ENCODE data around the gene SLC27A4.

SLC27A4 gene

DNA sequence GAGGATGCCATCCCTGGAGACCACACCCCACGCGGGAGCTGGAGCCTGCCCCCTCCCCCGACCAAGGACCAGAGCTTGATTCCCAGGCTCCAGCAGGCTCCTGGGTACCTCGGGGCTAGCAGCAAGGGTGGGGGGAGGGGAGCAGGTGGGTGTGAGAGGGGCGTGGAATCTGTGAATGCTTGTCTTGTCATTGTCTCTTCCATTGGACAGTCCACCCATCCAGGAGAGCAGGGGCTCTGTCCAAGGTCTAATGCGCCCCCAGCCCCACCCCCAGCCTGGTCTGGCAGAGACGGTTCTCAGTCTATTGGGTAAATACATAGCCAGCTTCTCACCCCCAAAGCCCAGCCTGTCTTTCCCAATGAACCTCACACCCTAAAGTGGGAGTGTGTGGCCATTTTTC lies 53.6 kb downstream of the SLC27A4 start:
- Histone ChIP-seq H3K4me1 (ENCODE audit: control insufficient read depth in 1 of 2, insufficient read depth in 2 of 2, low read length in 2 of 2) (peaks cover 0 to 8% of the 10 kb centered on the region in 2 donors), H3K36me3 (ENCODE audit: control insufficient read depth in 1 of 2, insufficient read depth in 2 of 2, low read length in 2 of 2) (peaks cover 6 to 37% of the 10 kb centered on the region in 2 donors), H3K4me3 (ENCODE audit: low read depth in 1 of 2, low read length in 2 of 2) (no peak overlapping the region), H3K27me3 (ENCODE audit: low read depth, low read length) (no peaks in the 10 kb centered on the region), H3K27ac (ENCODE audit: low read length) (no peak overlapping the region), H3K9me3 (ENCODE audit: control insufficient read depth in 1 of 2, low read length in 2 of 2) (no peaks in the 10 kb centered on the region)

DNA sequence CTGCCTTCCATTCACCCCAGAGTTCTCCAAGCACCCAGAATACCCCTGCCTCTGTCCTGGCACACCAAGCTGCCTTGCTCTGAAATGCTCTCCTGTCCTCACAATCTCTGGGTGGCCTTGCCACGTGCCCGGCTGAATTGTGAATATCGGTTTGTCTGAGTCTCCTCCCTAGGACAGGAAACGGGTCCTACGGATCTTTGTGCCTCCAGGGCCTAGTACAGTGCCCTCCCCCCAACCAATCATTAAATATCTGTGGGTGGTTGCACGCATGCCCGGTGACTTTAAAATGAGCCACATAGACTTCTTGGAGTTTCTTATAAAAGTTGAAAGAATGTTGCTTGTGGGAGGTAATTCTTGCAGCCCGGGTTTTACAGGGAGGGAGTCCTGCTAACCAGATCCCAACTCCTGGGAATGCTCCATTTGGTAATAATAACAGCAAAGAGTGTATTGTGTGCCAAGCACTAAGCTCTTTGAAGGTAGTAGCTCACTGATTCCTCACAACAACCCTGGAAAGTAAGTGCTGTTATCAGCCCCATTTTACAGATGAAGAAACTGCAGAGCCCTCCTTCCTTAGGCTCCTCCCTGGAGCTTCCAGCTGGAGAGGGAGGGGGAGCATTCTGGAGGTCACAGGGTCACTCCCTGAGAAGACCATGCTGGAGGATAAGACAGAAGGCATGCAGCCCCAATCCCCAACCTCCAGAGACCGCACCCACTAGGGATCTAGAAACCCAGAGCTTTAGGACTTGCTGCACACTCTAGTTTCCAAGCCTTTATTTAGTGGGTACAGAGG lies 54.2 kb downstream of the SLC27A4 start:
- no peak overlapping the region for H3K27ac ChIP-seq (ENCODE audit: low read length)
- H3K36me3 ChIP-seq (ENCODE audit: control insufficient read depth in 1 of 2, insufficient read depth in 2 of 2, low read length in 2 of 2) = peaks cover 4 to 31% of the 10 kb centered on the region in 2 donors
- no peak overlapping the region for H3K4me3 ChIP-seq (ENCODE audit: low read depth in 1 of 2, low read length in 2 of 2)
- no peaks in the 10 kb centered on the region for H3K27me3 ChIP-seq (ENCODE audit: low read depth, low read length)
- peaks cover 0 to 8% of the 10 kb centered on the region in 2 donors for H3K4me1 ChIP-seq (ENCODE audit: control insufficient read depth in 1 of 2, insufficient read depth in 2 of 2, low read length in 2 of 2)
- no peaks in the 10 kb centered on the region for H3K9me3 ChIP-seq (ENCODE audit: control insufficient read depth in 1 of 2, low read length in 2 of 2)

DNA sequence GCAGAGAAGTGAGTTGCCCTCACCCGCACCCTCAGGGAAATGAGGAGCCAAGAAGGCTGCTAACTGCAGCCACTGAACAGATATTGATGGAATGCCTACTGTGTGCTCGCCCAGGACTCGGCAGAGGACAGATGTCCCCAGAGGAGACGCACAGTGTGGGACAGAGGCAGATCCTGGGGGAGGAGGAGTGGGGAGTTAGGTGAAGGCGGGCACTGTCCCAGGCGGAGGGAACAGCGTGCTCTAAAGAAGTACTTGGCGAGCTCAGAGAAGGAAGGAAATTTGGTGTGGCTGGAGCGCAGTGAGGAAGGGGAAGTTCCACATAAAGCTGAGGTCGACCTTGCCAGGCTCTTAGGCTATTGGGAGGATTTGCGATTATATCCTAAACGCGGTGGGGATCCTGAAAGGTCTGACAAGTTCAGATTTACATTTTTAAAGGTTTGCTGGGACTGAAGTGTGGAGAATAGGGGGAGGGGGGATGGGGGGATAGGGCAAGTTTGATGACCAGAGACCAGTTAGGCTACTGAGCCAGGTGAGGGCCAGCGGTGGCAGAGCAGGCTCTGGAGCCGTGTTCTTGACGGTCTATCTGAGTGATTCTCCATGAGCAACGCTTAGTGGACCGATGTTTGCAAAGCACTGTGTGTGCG lies 56.8 kb downstream of the SLC27A4 start:
- H3K27ac ChIP-seq (ENCODE audit: low read length) = no peak overlapping the region
- H3K36me3 ChIP-seq (ENCODE audit: control insufficient read depth in 1 of 2, insufficient read depth in 2 of 2, low read length in 2 of 2) = peaks cover 0 to 8% of the 10 kb centered on the region in 2 donors
- H3K27me3 ChIP-seq (ENCODE audit: low read depth, low read length) = no peaks in the 10 kb centered on the region
- peaks cover 0 to 8% of the 10 kb centered on the region in 2 donors for H3K4me1 ChIP-seq (ENCODE audit: control insufficient read depth in 1 of 2, insufficient read depth in 2 of 2, low read length in 2 of 2)
- no peaks in the 10 kb centered on the region for H3K9me3 ChIP-seq (ENCODE audit: control insufficient read depth in 1 of 2, low read length in 2 of 2)
- H3K4me3 ChIP-seq (ENCODE audit: low read depth in 1 of 2, low read length in 2 of 2) = no peak overlapping the region

DNA sequence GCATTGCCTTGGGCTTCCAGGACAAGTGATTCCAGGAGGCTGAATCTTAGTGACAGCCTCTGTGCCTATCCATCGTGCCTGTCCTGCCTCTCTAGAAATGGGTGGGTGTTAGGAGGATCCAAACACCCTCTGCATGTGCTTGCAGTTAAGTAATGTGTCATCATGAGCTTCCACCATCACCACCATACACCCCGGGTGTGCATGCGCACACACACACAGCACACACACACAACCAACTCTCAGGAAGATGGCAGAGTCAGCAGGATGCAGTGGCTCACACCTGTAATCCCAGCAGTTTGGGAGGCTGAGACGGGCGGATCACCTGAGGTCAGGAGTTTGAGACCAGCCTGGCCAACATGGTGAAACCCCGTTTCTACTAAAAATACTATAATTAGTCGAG lies 57.5 kb downstream of the SLC27A4 start:
- Histone ChIP-seq H3K4me3 (ENCODE audit: low read depth in 1 of 2, low read length in 2 of 2) (no peak overlapping the region), H3K9me3 (ENCODE audit: control insufficient read depth in 1 of 2, low read length in 2 of 2) (no peaks in the 10 kb centered on the region), H3K27ac (ENCODE audit: low read length) (no peak overlapping the region), H3K36me3 (ENCODE audit: control insufficient read depth in 1 of 2, insufficient read depth in 2 of 2, low read length in 2 of 2) (peaks cover 0 to under 1% of the 10 kb centered on the region in 2 donors), H3K4me1 (ENCODE audit: control insufficient read depth in 1 of 2, insufficient read depth in 2 of 2, low read length in 2 of 2) (peaks cover 0 to 8% of the 10 kb centered on the region in 2 donors), H3K27me3 (ENCODE audit: low read depth, low read length) (no peaks in the 10 kb centered on the region)

DNA sequence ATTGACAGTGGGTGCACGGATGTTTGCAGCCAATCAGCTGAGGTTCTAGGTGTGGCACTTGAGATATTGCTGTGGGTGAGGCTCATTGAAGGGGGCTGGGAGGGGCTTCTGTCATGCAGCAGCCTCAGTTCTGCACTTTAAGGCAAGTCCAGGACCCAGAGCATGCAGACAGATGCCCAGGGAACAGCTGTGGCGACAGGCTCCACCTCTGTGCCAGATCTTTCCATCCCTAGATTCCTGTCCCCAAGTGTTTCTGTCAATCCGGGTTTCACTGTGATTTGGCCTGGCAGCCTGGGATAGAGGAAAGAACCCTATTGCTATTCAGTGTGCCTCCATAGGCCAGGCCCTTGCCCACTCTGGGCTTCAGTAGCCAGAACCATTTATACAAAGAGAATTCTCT lies 59.5 kb downstream of the SLC27A4 start:
- no peaks in the 10 kb centered on the region for H3K27me3 ChIP-seq (ENCODE audit: low read depth, low read length)
- H3K36me3 ChIP-seq (ENCODE audit: control insufficient read depth in 1 of 2, insufficient read depth in 2 of 2, low read length in 2 of 2) = no peaks in the 10 kb centered on the region
- H3K27ac ChIP-seq (ENCODE audit: low read length) = no peak overlapping the region

DNA sequence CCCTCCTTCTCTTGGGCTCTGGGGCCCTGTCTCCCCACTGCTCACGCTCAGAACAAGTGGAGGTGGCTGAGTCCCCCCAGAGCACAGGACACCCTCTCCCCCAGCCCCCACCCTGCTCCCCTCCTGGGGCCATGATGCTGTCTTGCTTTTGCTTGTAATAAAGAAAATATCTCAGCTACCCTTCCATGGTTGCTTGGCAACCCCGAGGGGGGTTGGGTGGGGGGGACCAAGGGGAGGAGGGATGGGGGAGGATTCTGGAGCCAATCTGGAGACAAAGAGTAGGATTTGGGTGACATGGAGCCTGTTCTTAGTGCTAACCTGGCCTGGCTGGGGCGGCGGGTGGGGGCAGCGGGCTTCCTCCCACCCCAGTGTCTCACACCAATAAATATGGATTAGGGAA lies 64.2 kb downstream of the SLC27A4 start:
- Histone ChIP-seq H3K36me3 (ENCODE audit: control insufficient read depth in 1 of 2, insufficient read depth in 2 of 2, low read length in 2 of 2) (no peaks in the 10 kb centered on the region), H3K27ac (ENCODE audit: low read length) (no peak overlapping the region), H3K4me3 (ENCODE audit: low read depth in 1 of 2, low read length in 2 of 2) (no peak overlapping the region), H3K4me1 (ENCODE audit: control insufficient read depth in 1 of 2, insufficient read depth in 2 of 2, low read length in 2 of 2) (no peaks in the 10 kb centered on the region), H3K27me3 (ENCODE audit: low read depth, low read length) (no peaks in the 10 kb centered on the region), H3K9me3 (ENCODE audit: control insufficient read depth in 1 of 2, low read length in 2 of 2) (no peaks in the 10 kb centered on the region)

More for the DNA sequence above, 59.5 kb downstream of the SLC27A4 start:
- Histone ChIP-seq H3K4me1 (ENCODE audit: control insufficient read depth in 1 of 2, insufficient read depth in 2 of 2, low read length in 2 of 2) (peaks cover 0 to 8% of the 10 kb centered on the region in 2 donors), H3K4me3 (ENCODE audit: low read depth in 1 of 2, low read length in 2 of 2) (no peak overlapping the region), H3K9me3 (ENCODE audit: control insufficient read depth in 1 of 2, low read length in 2 of 2) (no peaks in the 10 kb centered on the region)

DNA sequence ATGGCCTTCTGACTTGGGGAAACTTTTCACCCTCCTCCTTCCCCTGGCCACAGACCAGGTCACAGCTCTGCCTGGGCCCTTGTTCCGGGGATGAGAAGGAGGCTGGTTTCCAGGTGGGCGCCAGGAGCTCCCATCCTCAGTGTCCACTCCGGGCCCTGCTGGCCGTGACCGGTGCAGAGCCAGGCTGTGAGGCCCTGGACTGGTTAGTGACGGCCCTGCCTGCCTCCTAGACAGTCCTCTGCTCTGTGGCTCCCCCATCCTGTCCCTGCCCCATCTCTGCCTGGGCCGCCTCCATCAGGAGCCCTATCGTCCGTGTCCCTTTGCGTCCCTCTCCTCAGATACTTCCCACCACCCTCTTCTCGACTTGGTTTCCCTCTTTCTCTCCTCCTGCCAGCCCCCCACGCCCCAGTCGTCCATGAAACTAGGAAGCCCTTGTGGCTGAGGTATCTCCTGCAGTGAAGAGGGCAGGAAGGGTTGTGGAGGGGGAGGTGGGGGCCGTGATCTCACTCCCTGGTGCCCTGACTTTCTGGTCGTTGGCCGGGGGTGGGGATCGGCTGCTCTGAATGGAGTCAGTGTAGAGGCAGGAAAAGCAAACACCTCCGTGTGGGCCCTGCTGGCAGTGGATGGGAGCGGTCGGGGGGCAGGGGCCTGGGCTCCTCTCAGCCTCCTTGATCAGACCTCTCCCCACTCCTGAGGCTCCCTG lies 64.9 kb downstream of the SLC27A4 start:
- no peaks in the 10 kb centered on the region for H3K9me3 ChIP-seq (ENCODE audit: control insufficient read depth in 1 of 2, low read length in 2 of 2)
- H3K36me3 ChIP-seq (ENCODE audit: control insufficient read depth in 1 of 2, insufficient read depth in 2 of 2, low read length in 2 of 2) = no peaks in the 10 kb centered on the region
- H3K4me1 ChIP-seq (ENCODE audit: control insufficient read depth in 1 of 2, insufficient read depth in 2 of 2, low read length in 2 of 2) = no peaks in the 10 kb centered on the region
- H3K27me3 ChIP-seq (ENCODE audit: low read depth, low read length) = no peaks in the 10 kb centered on the region
- no peak overlapping the region for H3K4me3 ChIP-seq (ENCODE audit: low read depth in 1 of 2, low read length in 2 of 2)
- no peak overlapping the region for H3K27ac ChIP-seq (ENCODE audit: low read length)

DNA sequence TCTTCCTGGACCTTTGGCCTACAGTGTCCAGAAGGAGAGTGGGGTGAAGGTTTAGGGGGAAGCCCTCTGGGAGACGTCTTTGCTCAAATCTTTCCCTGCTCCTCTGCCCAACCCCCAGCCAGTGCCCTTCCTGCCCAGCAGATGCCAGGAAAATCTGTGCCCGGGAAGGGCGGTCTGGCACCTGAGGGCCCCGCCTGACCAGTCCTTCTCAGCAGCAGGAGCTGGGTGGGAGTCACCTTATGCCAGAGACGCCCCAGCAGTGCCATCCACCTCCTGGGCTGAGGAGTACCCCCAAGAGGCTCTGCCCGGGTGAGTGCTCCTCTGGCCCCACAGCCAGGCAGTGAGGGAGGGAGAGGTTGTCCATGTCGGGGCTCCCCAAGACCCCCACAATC lies 65.4 kb downstream of the SLC27A4 start:
- no peaks in the 10 kb centered on the region for H3K36me3 ChIP-seq (ENCODE audit: control insufficient read depth in 1 of 2, insufficient read depth in 2 of 2, low read length in 2 of 2)
- H3K4me1 ChIP-seq (ENCODE audit: control insufficient read depth in 1 of 2, insufficient read depth in 2 of 2, low read length in 2 of 2) = no peaks in the 10 kb centered on the region
- no peaks in the 10 kb centered on the region for H3K27me3 ChIP-seq (ENCODE audit: low read depth, low read length)
- no peak overlapping the region for H3K27ac ChIP-seq (ENCODE audit: low read length)
- no peaks in the 10 kb centered on the region for H3K9me3 ChIP-seq (ENCODE audit: control insufficient read depth in 1 of 2, low read length in 2 of 2)
- no peak overlapping the region for H3K4me3 ChIP-seq (ENCODE audit: low read depth in 1 of 2, low read length in 2 of 2)

DNA sequence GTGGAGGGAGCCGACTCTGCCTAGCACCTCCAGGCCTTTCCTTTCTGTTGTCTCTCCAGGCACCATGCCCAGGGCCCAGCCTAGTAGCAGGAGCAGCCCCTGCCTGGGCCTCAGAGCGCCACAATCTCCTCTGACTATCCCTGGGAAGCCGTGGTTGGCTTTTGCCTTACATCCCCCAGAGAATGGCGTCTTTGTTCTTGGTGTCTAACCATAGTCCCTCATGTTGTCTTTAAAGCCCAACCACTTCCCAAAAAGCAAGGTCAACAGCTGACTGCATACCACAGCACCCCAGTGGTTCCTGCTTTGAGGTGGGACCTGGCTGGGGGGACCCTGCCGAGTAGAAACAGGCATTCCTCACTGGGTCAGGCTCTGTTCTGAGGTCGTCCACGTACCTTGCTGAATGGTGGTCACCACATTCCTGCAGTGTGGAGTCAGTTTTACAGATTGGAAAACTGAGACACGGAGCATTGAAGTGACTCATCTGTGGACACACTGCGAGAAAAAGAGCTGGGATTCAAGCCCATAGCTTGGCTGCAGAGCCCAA lies 66.6 kb downstream of the SLC27A4 start:
- Histone ChIP-seq H3K4me3 (ENCODE audit: low read depth in 1 of 2, low read length in 2 of 2) (no peak overlapping the region), H3K36me3 (ENCODE audit: control insufficient read depth in 1 of 2, insufficient read depth in 2 of 2, low read length in 2 of 2) (no peaks in the 10 kb centered on the region), H3K27ac (ENCODE audit: low read length) (no peak overlapping the region), H3K9me3 (ENCODE audit: control insufficient read depth in 1 of 2, low read length in 2 of 2) (no peaks in the 10 kb centered on the region), H3K4me1 (ENCODE audit: control insufficient read depth in 1 of 2, insufficient read depth in 2 of 2, low read length in 2 of 2) (no peaks in the 10 kb centered on the region), H3K27me3 (ENCODE audit: low read depth, low read length) (no peaks in the 10 kb centered on the region)

DNA sequence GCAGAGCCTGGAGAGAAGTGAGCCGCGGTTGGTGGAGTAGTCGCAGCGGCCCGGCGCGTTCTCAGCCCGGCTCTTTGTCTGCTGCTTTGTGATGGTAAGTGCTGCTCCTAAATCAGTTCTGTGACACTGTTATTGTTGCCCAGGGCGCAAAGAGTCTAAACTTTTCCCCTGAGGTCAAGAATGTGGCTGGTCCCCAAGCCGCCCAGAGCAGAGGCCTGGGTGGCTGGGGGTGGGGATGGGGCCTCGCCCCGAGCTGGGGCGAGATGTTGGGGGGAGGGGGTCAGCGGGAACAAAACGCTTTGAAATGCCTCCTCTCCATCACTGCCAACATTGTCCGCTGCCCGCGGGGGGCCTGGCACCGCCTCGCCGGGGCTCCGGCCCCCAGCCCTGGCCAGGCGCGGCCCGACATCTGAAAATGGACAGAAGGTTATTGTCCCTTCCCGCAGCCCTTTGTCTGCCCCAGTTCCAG lies 68.7 kb downstream of the SLC27A4 start:
- H3K36me3 ChIP-seq (ENCODE audit: control insufficient read depth in 1 of 2, insufficient read depth in 2 of 2, low read length in 2 of 2) = no peaks in the 10 kb centered on the region
- no peak overlapping the region for H3K4me3 ChIP-seq (ENCODE audit: low read depth in 1 of 2, low read length in 2 of 2)
- H3K4me1 ChIP-seq (ENCODE audit: control insufficient read depth in 1 of 2, insufficient read depth in 2 of 2, low read length in 2 of 2) = no peaks in the 10 kb centered on the region
- H3K9me3 ChIP-seq (ENCODE audit: control insufficient read depth in 1 of 2, low read length in 2 of 2) = no peaks in the 10 kb centered on the region
- H3K27me3 ChIP-seq (ENCODE audit: low read depth, low read length) = no peaks in the 10 kb centered on the region
- no peak overlapping the region for H3K27ac ChIP-seq (ENCODE audit: low read length)

DNA sequence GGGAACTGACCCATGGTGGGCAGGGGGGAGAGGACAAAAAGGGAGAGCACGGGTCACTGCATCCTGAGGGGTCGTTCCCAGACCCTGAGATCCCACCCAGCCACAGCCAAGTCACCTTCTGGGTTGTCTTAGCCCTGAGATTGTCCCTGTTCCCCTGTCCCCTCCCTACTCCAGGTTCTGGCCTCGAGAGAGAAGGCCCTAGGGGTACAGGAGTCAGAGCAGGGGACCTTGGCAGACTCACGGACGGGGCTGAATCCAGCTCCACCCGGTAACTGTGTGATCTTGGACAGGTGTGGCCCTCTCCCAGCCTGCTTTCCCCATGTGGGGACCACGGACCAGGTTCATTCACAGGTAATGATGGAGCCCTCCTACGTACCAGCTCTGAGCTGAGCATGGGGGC lies 69.1 kb downstream of the SLC27A4 start:
- Histone ChIP-seq H3K27me3 (ENCODE audit: low read depth, low read length) (no peaks in the 10 kb centered on the region), H3K27ac (ENCODE audit: low read length) (no peak overlapping the region)

More for the DNA sequence above, 69.1 kb downstream of the SLC27A4 start:
- H3K36me3 ChIP-seq (ENCODE audit: control insufficient read depth in 1 of 2, insufficient read depth in 2 of 2, low read length in 2 of 2) = no peaks in the 10 kb centered on the region
- no peak overlapping the region for H3K4me3 ChIP-seq (ENCODE audit: low read depth in 1 of 2, low read length in 2 of 2)
- no peaks in the 10 kb centered on the region for H3K9me3 ChIP-seq (ENCODE audit: control insufficient read depth in 1 of 2, low read length in 2 of 2)
- no peaks in the 10 kb centered on the region for H3K4me1 ChIP-seq (ENCODE audit: control insufficient read depth in 1 of 2, insufficient read depth in 2 of 2, low read length in 2 of 2)

All from muscle layer of duodenum (tissue), 2 donors.